ENCODE measurements around the gene CC2D2B. TPM values are rescaled to one million over a fixed set of nuclear protein-coding genes. Genes with fewer than 3 reads are reported as not detected.

The CC2D2B gene
- total and polyA plus RNA-seq, 2 of the 13 experiments (the other 11 are each of a cell fraction or from before 2014, with no cell fraction given): 0.20 TPM; not detected in 1

GRCh38 chr10:95865814-95866466 is 41.8 kb upstream of the CC2D2B start:
- ChIA-PET POLR2A (interaction anchor here (1.3 to 2.7 kb wide), 3 partner anchors 29 to 172 kb away, joined by 3 to 11 read pairs (median 8); partner anchors contain the start of genes CC2D2B and TCTN3), CTCF (ENCODE audit: low intra/inter-chr PET ratio, low total read pairs) (interaction anchor here (2.4 kb wide), 1 partner anchor 172 kb away, joined by 41 read pairs; the partner anchor contains the start of gene TCTN3)
- H3K79me2 ChIP-seq (ENCODE audit: insufficient read depth, low read length): no peaks in the 10 kb centered on the region
- no peaks in the 10 kb centered on the region for H3K9me3 ChIP-seq (ENCODE audit: low read length)
- H4K20me1 ChIP-seq (ENCODE audit: insufficient read depth, low read length): no peaks in the 10 kb centered on the region; the same call in 1 of the 2 replicates
- in situ Hi-C loops (cut with HindIII; ENCODE audit: extremely low pct_ligation_motif_present, low pct_unique_long_range_greater_than_20kb) (loop anchor here (25.0 kb wide), 1 partner anchor 454 kb away; no protein-coding TSS in a partner anchor), intact Hi-C loops (cut with micrococcal nuclease; ENCODE audit: unreplicated experiment) (loop anchor here (1.0 to 5.0 kb wide), 2 partner anchors 36 to 172 kb away; no protein-coding TSS in a partner anchor)
- DNase-seq (ENCODE audit: low spot score) (peak; percentile 78), ATAC-seq (peak; percentile 95), FAIRE-seq (no peak)
- H3K4me1 ChIP-seq (ENCODE audit: insufficient read depth, low read length): peaks cover 23% of the 10 kb centered on the region
- 28% methylated on average over 6 of the region's 6 CpGs for WGBS (ENCODE audit: low lambda C conversion rate)
- no peaks in the 10 kb centered on the region for H3K27me3 ChIP-seq (ENCODE audit: control insufficient read depth in 1 of 2, insufficient read depth in 2 of 2, low read length in 2 of 2)
- H3K27ac ChIP-seq (ENCODE audit: extremely low read length, insufficient read depth, low read length): peak overlapping the region; percentile 47
- no TSS peak for BruUV-seq (replicated peaks)
- peak overlapping the region; percentile 47 for H3K4me2 ChIP-seq (ENCODE audit: low read depth, low read length)
- no peak overlapping the region for H3K9ac ChIP-seq (ENCODE audit: insufficient read depth, low read depth, low read length)
- H2AFZ ChIP-seq (ENCODE audit: low read length): no peak overlapping the region
- H3K36me3 ChIP-seq (replicated peaks in 1 of 2; ENCODE audit: control insufficient read depth in 1 of 2, insufficient read depth in 2 of 2, low read length in 2 of 2): no peaks in the 10 kb centered on the region
- H3K4me3 ChIP-seq (replicated peaks in 1 of 3; ENCODE audit: insufficient read depth in 1 of 3, low read depth in 2 of 3, low read length in 3 of 3): no peak overlapping the region
- TF ChIP-seq ZNF331 (CRISPR knock-in tag; IDR thresholded peaks at IDR 0.05): peak; percentile 24; the same call in 1 of the 2 replicates
- TF ChIP-seq HMGXB4 (CRISPR knock-in tag; IDR thresholded peaks at IDR 0.05; ENCODE audit: borderline replicate concordance in 1 of 2, low read depth in 1 of 2): 0 out of 4 replicates have a peak, but pooled peaks of 1 of the 2 experiments have one; percentile 8
- peak; percentile 44; the same call in 1 of the 2 replicates for TF ChIP-seq MTA1 (CRISPR knock-in tag; IDR thresholded peaks at IDR 0.05; ENCODE audit: borderline replicate concordance)
- no peak for TF ChIP-seq ZSCAN20 (CRISPR knock-in tag; IDR thresholded peaks at IDR 0.05; ENCODE audit: borderline replicate concordance)
- TF ChIP-seq ZNF616 (CRISPR knock-in tag; IDR thresholded peaks at IDR 0.05; ENCODE audit: low read depth): no peak
- no peak for TF ChIP-seq SIX1 (CRISPR knock-in tag; IDR thresholded peaks at IDR 0.05; ENCODE audit: borderline replicate concordance)
- TF ChIP-seq SATB2 (CRISPR knock-in tag; IDR thresholded peaks at IDR 0.05): no peak
- TF ChIP-seq ZBTB46 (CRISPR knock-in tag; IDR thresholded peaks at IDR 0.05; ENCODE audit: borderline replicate concordance): no peak
- TF ChIP-seq MBNL3 (CRISPR knock-in tag; conservative IDR thresholded peaks at IDR 0.05): no peak
- no peak for TF ChIP-seq GMEB2 (CRISPR knock-in tag; IDR thresholded peaks at IDR 0.05; ENCODE audit: low read depth)
- no peak for TF ChIP-seq CHCHD3 (CRISPR knock-in tag; IDR thresholded peaks at IDR 0.05)
- TF ChIP-seq ZBTB37 (CRISPR knock-in tag; IDR thresholded peaks at IDR 0.05): no peak
- peak; percentile 92 for TF ChIP-seq TFAP4 (IDR thresholded peaks at IDR 0.05; ENCODE audit: borderline replicate concordance, low read depth)
- no peak for TF ChIP-seq IRF1 (CRISPR knock-in tag; IDR thresholded peaks at IDR 0.05; ENCODE audit: low read depth)
